HEK293T (cell line): ENCODE measurements around the gene PDZD2.

Source experiments
- ARNT ChIP-seq: fragments of 450-650 bp; IDR thresholded peaks from 2 replicates; pipeline ENCODE4 v1.6.1; 2017; ENCODE audit warnings: mild to moderate bottlenecking
- BHLHE40 ChIP-seq: fragments of 450-650 bp; IDR thresholded peaks from 2 replicates; pipeline ENCODE4 v1.6.1; 2016; ENCODE audit warnings: mild to moderate bottlenecking, moderate library complexity, borderline replicate concordance
- ELF4 ChIP-seq: fragments of 450-650 bp; IDR thresholded peaks from 2 replicates; pipeline ENCODE4 v1.6.1; 2017; ENCODE audit warnings: antibody characterized with exemption
- FOXA1 ChIP-seq: fragments of 450-650 bp; IDR thresholded peaks from 2 replicates; pipeline ENCODE4 v1.6.1; 2016; ENCODE audit warnings: mild to moderate bottlenecking
- FOXK2 ChIP-seq: fragments of 450-650 bp; IDR thresholded peaks from 2 replicates; pipeline ENCODE4 v1.6.1; 2016; ENCODE audit warnings: mild to moderate bottlenecking
- FOXM1 ChIP-seq: fragments of 450-650 bp; IDR thresholded peaks from 2 replicates; pipeline ENCODE4 v1.6.1; 2017; ENCODE audit warnings: mild to moderate bottlenecking, borderline replicate concordance
- HDGF ChIP-seq: fragments of 450-650 bp; IDR thresholded peaks from 2 replicates; pipeline ENCODE4 v1.6.1; 2017; ENCODE audit warnings: antibody characterized with exemption, borderline replicate concordance
- L3MBTL2 ChIP-seq: fragments of 450-650 bp; conservative IDR thresholded peaks from 2 replicates; pipeline ENCODE4 v1.6.1; 2016; ENCODE audit warnings: mild to moderate bottlenecking
- LEF1 ChIP-seq: fragments of 450-650 bp; IDR thresholded peaks from 2 replicates; pipeline ENCODE4 v1.6.1; 2017; ENCODE audit warnings: mild to moderate bottlenecking, borderline replicate concordance
- NFRKB ChIP-seq: fragments of 450-650 bp; IDR thresholded peaks from 2 replicates; pipeline ENCODE4 v1.6.1; 2016; ENCODE audit warnings: mild to moderate bottlenecking, moderate library complexity
- SP1 ChIP-seq: fragments of 450-650 bp; IDR thresholded peaks from 2 replicates; pipeline ENCODE4 v1.6.1; 2017
- SUZ12 ChIP-seq: fragments of 450-650 bp; IDR thresholded peaks from 2 replicates; pipeline ENCODE4 v1.6.1; 2016; ENCODE audit warnings: mild to moderate bottlenecking
- TARDBP ChIP-seq: fragments of 450-650 bp; IDR thresholded peaks from 2 replicates; pipeline ENCODE4 v1.6.1; 2016
- ZNF384 ChIP-seq: fragments of 450-650 bp; IDR thresholded peaks from 2 replicates; pipeline ENCODE4 v1.6.1; 2016

- TF ChIP-seq HDGF (no peak), SP1 (no peak), NFRKB (no peak), FOXM1 (no peak), FOXA1 (no peak), TARDBP (no peak), ARNT (no peak), L3MBTL2 (no peak), FOXK2 (no peak), SUZ12 (no peak), ELF4 (no peak), BHLHE40 (no peak), ZNF384 (no peak), LEF1 (no peak)
These were observed 298.8 kb downstream of the PDZD2 start for GRCh38 chr5:31937703-31938102.
